Naive thymus-derived CD8-positive, alpha-beta T cell (primary cell): ENCODE measurements around the gene MAPK10. TPM values are rescaled to one million over a fixed set of nuclear protein-coding genes. Genes with fewer than 3 reads are reported as not detected.

Source experiments
- ATAC-seq, 2 donors: fragments of 150-1000 bp; cut with Tn5 transposase in 1 of 2; sonication (Bioruptor Pico), chemical (Tn5 transposase) in 1 of 2; 1 replicate in 1 of 2; 2 replicates in 1 of 2; pipeline ENCODE4 v1.10.0; 2021; ENCODE audit warnings: mild to moderate bottlenecking in 2 of 2, moderate library complexity in 2 of 2
- POLR2A ChIA-PET: fragments of 350-600 bp; sonication (Branson Sonifier 250); formaldehyde crosslinking; loops from one replicate; lab custom pipeline; 2021; ENCODE audit warnings: antibody characterized with exemption; lab: Charles Lee
- DNase-seq, 10 donors: peaks; one replicate each; pipeline versions ENCODE4 v3.0.0 to v3.0.0-alpha.2; 2020 to 2022
- H3K27ac Mint-ChIP-seq, 10 donors: one replicate each; pipeline ENCODE4 v1.8.0; 2020 to 2022; ENCODE audit warnings: mild to moderate bottlenecking in 10 of 10, mixed read lengths in 10 of 10, moderate library complexity in 4 of 10, inconsistent platforms in 1 of 10
- H3K27me3 Mint-ChIP-seq, 5 donors: one replicate each; pipeline ENCODE4 v1.8.0; 2021 to 2022; ENCODE audit warnings: mixed read lengths in 5 of 5
- H3K36me3 Mint-ChIP-seq, 3 donors: one replicate each; pipeline ENCODE4 v1.8.0; 2020 to 2022; ENCODE audit warnings: mixed read lengths in 3 of 3, mild to moderate bottlenecking in 2 of 3, inconsistent platforms in 1 of 3
- H3K4me1 Mint-ChIP-seq, 4 donors: one replicate each; pipeline ENCODE4 v1.8.0; 2021 to 2022; ENCODE audit warnings: mixed read lengths in 4 of 4
- H3K4me3 Mint-ChIP-seq, 10 donors: one replicate each; pipeline ENCODE4 v1.8.0; 2020 to 2022; ENCODE audit warnings: mild to moderate bottlenecking in 10 of 10, mixed read lengths in 10 of 10, moderate library complexity in 6 of 10, inconsistent platforms in 1 of 10
- H3K9me3 Mint-ChIP-seq, 9 donors: one replicate each; pipeline ENCODE4 v1.8.0; 2020 to 2022; ENCODE audit warnings: mixed read lengths in 9 of 9, mild to moderate bottlenecking in 3 of 9, inconsistent platforms in 1 of 9, moderate library complexity in 1 of 9
- polyA plus RNA-seq, 3 donors: library from polyadenylated mRNA; unstranded; fragments of 300-500 nt; fragmentation: Illumina TruSeq; gene quantifications; one replicate each; pipeline ENCODE4 v1.2.3, GENCODE V29; 2021
- total RNA-seq, 8 experiments: library from RNA in 2 of 8; stranded (reverse) in 2 of 8; gene quantifications; one replicate each; pipeline ENCODE4 v1.2.3 and lab custom pipeline; 2021 to 2026

The MAPK10 gene
- total RNA-seq (not detected), polyA plus RNA-seq (not detected), total RNA-seq (lab: John Stamatoyannopoulos, UW) (0 to 0.30 (median 0.04) reads per million in 6 experiments)

DNA sequence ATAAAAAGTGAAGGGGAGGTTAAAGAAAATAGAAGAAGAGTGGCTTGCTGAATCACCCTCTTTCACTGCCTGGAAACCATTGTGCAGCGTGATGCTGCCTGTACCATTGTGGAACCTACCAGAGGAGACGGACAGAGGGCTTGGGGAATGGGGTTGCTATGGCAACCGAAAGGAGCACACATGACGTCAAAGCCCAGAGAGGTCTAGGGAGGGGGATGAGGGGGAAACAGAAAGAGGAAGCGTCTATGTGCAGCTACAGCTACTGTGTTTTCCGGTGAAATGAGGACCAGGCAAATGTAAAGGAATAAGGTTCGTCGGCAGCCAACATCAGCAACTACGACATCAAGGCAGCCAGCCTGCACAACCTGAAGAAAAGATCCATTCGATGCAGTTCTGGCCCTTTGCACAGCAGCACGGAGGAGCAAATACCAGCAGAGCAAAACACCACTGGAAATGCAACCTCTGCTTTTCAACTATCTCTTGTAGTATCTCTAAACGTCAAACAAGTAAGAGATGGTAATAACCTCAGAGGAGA lies at the start of gene MAPK10:
MAPK10 (minus strand) TSS at position 110 of the 535 bp plus-strand sequence.
- POLR2A ChIA-PET, result no interaction called here
- Mint-ChIP-seq H3K36me3 (no peaks in the 10 kb centered on the region), H3K4me1 (peaks cover 5 to 12% (median 9%) of the 10 kb centered on the region in 4 donors), H3K4me3 (peak within 1 kb of the TSS; percentile 65 to 90 (median 88)), H3K27me3 (peaks cover 0 to 12% (median 2%) of the 10 kb centered on the region in 5 donors), H3K27ac (peak within 1 kb of the TSS in 9 of 10 donors; percentile 60 to 93 (median 89)), H3K9me3 (no peaks in the 10 kb centered on the region)
- DNase-seq (peak; percentile 5 to 80 (median 44)), ATAC-seq (peak; percentile 90 to 97)

DNA sequence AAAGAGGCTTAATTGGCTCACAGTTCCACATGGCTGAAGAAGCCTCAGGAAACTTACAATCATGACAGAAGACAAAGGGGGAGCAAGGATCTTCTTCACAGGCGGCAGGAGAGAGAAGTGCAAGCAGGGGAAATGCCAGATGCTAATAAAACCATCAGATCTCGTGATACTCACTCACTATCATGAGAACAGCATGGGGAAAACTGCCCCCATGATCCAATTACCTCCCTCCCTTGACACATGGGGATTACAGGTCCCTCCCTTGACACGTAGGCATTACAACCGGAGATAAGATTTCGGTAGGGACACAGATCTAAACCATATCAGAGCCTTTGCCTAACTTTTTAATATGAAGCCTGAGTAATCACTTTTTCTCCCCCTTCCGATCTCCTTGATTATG lies 43.7 kb upstream of the MAPK10 start:
- POLR2A ChIA-PET, result no interaction called here
- H3K4me3 Mint-ChIP-seq, result no peak overlapping the region
- peaks cover 0 to 1% (median 0%) of the 10 kb centered on the region in 3 donors for H3K36me3 Mint-ChIP-seq
- no peaks in the 10 kb centered on the region for H3K4me1 Mint-ChIP-seq
- DNase-seq, result no peak
- no peak overlapping the region for H3K27ac Mint-ChIP-seq
- peaks cover 0 to 11% (median 2%) of the 10 kb centered on the region in 9 donors for H3K9me3 Mint-ChIP-seq
- ATAC-seq, result no peak
- peaks cover 0 to 9% (median 0%) of the 10 kb centered on the region in 5 donors for H3K27me3 Mint-ChIP-seq

DNA sequence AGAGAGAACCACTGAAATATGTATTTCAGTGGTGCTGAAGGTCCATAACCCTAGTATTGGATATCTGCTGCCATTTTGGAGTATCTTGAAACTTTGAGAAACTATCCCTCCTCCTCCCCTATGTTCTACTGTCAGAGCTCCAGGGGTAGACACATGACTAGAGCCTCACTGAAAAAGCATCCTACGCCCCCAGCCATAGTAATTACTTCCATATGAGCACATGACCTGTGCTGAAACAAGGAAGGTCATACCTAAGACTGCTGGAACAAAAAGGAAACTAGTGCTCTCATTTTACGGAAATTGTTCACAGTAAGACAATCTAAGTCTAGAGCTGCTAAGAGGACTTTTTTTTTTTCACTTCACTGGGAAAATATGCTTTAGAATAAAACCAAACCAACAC lies 42.0 kb upstream of the MAPK10 start:
- peaks cover 0 to 11% (median 0%) of the 10 kb centered on the region in 9 donors for H3K9me3 Mint-ChIP-seq
- H3K27me3 Mint-ChIP-seq, result peaks cover 0 to 9% (median 0%) of the 10 kb centered on the region in 5 donors
- H3K36me3 Mint-ChIP-seq, result no peaks in the 10 kb centered on the region
- DNase-seq (no peak), ATAC-seq (no peak)
- no peaks in the 10 kb centered on the region for H3K4me1 Mint-ChIP-seq
- POLR2A ChIA-PET, result no interaction called here
- no peak overlapping the region for H3K4me3 Mint-ChIP-seq
- no peak overlapping the region for H3K27ac Mint-ChIP-seq

DNA sequence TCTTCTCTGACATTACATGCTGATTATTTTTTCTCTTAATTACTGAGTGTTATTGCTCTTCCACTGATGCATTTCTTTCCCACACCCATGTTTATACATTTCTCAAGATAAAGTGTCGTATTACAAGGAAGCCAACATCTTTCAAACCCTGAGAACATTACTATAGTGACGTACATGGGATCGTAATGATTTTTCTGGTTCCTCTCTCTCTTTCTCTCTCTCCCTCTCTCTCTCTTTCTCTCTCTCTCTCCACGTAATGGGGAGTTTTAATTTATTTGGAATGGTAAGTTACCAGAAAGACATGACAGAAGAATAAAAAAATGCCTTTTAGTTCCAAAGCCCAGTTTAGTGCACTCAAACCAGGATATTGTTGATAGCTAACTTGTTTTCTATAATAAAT lies 40.4 kb upstream of the MAPK10 start:
- no peaks in the 10 kb centered on the region for H3K36me3 Mint-ChIP-seq
- no peak for ATAC-seq
- POLR2A ChIA-PET, result no interaction called here

DNA sequence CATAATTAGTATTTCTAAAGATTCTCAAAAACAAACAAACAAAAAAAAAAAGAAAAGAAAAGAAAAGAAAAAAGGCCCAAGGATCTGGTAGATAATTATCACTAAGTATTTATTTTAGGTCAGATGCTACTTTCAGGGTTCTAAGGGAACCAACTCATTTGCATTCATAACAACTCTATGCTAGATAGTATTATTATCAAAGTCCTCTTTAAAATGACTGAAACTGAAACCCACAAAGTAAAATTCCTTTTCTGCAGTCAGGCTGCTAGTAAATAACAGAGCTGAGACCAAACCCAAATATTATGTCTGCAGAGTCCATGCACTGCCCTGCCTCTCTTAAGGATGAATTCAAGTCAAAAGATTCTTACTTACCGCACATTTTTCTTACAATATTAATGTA lies 38.3 kb upstream of the MAPK10 start:
- ATAC-seq (no peak), DNase-seq (no peak)
- POLR2A ChIA-PET, result no interaction called here
- no peak overlapping the region for H3K4me3 Mint-ChIP-seq
- no peaks in the 10 kb centered on the region for H3K4me1 Mint-ChIP-seq
- no peak overlapping the region for H3K27ac Mint-ChIP-seq
- peaks cover 0 to 11% (median 0%) of the 10 kb centered on the region in 9 donors for H3K9me3 Mint-ChIP-seq
- no peaks in the 10 kb centered on the region for H3K36me3 Mint-ChIP-seq
- peaks cover 0 to 9% (median 0%) of the 10 kb centered on the region in 5 donors for H3K27me3 Mint-ChIP-seq

More for the DNA sequence above, 40.4 kb upstream of the MAPK10 start:
- H3K27ac Mint-ChIP-seq, result no peak overlapping the region
- H3K4me3 Mint-ChIP-seq, result no peak overlapping the region
- H3K9me3 Mint-ChIP-seq, result peaks cover 0 to 11% (median 0%) of the 10 kb centered on the region in 9 donors
- H3K27me3 Mint-ChIP-seq, result peaks cover 0 to 9% (median 0%) of the 10 kb centered on the region in 5 donors
- no peak for DNase-seq
- no peaks in the 10 kb centered on the region for H3K4me1 Mint-ChIP-seq

DNA sequence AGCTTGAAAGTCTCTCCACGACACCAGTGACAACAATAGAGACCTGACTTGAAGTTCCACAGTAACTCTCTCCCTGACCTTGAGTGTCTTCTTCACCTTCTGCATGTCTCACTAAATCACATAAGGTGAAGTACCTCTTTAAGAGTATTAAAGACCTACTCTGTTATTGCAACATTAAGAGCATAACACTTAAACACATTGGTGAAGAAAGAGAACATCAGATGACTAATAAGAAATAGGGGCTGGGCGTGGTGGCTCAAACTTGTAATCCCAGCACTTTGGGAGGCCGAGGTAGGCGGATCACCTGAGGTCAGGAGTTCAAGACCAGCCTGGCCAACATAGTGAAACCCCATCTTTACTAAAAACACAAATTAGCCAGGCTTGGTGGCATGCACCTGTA lies 33.9 kb upstream of the MAPK10 start:
- H3K27me3 Mint-ChIP-seq, result peaks cover 0 to 4% (median 0%) of the 10 kb centered on the region in 5 donors
- H3K27ac Mint-ChIP-seq, result no peak overlapping the region
- H3K4me3 Mint-ChIP-seq, result no peak overlapping the region
- DNase-seq, result no peak
- no peaks in the 10 kb centered on the region for H3K36me3 Mint-ChIP-seq
- H3K4me1 Mint-ChIP-seq, result no peaks in the 10 kb centered on the region
- no peak for ATAC-seq
- peaks cover 0 to 3% (median 0%) of the 10 kb centered on the region in 9 donors for H3K9me3 Mint-ChIP-seq
- POLR2A ChIA-PET, result no interaction called here

DNA sequence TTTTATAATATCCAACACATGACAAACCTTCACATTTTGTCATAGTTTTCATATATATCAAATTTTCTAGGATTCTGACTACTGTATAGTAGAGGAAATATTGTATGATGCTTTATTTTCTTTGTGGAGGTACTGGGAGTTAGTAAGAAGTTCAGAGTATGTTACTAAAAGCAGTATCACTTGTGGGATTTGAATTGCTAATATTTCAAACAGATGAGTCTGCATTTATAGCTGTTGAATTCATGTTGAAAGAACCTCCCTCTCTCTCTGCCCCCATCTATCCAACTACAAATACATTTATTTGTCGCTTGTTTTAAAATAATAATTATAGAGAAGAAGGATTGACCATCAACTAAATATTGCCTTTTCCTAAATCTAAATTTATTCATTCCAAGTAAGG lies 29.8 kb upstream of the MAPK10 start:
- ATAC-seq (no peak), DNase-seq (no peak)
- Mint-ChIP-seq H3K27me3 (peaks cover 0 to 6% (median 1%) of the 10 kb centered on the region in 5 donors), H3K36me3 (no peaks in the 10 kb centered on the region), H3K4me1 (no peaks in the 10 kb centered on the region), H3K27ac (no peak overlapping the region), H3K9me3 (peaks cover 0 to 8% (median 0%) of the 10 kb centered on the region in 9 donors), H3K4me3 (no peak overlapping the region)
- POLR2A ChIA-PET, result no interaction called here

DNA sequence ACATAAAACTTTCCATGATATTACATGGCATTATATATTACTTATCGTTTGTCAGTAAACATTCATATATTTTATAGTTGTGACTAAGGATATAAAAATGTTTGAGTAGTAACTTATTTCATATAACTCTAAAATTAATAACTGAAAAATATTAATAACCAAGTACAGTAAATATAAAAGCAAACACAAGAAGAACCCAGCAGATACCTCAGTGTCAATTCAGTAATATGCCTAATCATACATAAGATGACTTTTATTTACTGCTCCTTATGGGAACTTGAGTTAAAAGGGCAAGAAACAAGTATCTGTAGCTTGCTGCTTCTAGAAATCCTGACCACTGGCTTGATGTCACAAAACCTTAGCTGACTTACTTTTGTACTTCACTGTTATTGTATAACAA lies 28.4 kb upstream of the MAPK10 start:
- Mint-ChIP-seq H3K27me3 (peaks cover 0 to 6% (median 1%) of the 10 kb centered on the region in 5 donors), H3K27ac (no peak overlapping the region), H3K36me3 (no peaks in the 10 kb centered on the region), H3K4me1 (no peaks in the 10 kb centered on the region), H3K4me3 (no peak overlapping the region), H3K9me3 (peaks cover 0 to 8% (median 0%) of the 10 kb centered on the region in 9 donors)
- POLR2A ChIA-PET, result no interaction called here
- no peak for ATAC-seq
- DNase-seq, result no peak

DNA sequence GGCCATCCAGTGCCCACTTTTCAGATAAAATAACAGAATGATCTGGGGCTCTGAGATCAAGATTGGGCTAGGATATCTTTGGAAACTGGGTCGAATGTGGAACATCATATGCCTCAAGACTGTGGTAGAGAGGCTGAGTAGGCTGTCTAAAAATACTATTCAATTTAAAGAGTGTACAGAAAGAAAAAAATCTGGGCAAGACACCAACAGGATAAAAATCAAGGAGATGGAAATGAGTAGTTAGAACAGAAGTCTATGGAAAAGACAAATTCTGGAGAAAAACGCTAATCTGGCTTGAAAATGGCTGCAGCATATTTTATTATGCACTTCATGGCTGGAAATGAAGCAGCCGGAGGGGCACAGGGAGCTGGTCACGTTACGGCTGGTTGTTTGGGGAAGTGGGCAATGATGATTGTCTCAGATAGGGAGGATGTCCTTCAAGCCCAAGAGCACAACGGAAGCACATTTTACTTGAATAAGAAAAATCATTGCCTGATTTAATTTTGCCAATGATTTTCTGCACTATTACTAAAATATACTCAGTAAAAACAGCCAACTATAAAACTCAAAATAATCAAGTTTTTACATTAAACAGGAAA lies 27.1 kb upstream of the MAPK10 start:
- POLR2A ChIA-PET, result no interaction called here
- ATAC-seq (no peak), DNase-seq (no peak)
- Mint-ChIP-seq H3K9me3 (peaks cover 0 to 8% (median 0%) of the 10 kb centered on the region in 9 donors), H3K4me3 (no peak overlapping the region), H3K36me3 (no peaks in the 10 kb centered on the region), H3K27me3 (peaks cover 0 to 5% (median 2%) of the 10 kb centered on the region in 5 donors), H3K4me1 (no peaks in the 10 kb centered on the region), H3K27ac (no peak overlapping the region)

DNA sequence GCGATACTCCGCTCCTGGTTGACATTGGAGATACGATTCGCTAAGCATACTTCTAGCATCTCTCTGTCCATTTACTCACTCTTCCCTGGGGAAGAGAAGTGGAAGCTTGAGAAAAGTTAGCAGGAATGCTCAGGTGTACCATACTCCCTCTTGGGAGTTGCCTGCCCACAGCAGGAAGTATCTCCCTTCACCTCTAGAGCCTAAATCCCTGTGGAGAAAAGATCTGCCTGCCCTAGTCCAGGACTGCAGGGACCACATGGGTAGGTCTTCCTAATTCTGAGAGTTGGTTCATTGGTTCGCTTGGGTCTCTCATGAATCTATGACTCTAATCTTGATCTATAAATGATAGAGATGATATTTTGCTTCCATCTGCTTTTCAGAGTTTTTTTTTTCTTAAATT lies 26.3 kb upstream of the MAPK10 start:
- H3K27me3 Mint-ChIP-seq, result peaks cover 0 to 6% (median 3%) of the 10 kb centered on the region in 5 donors
- H3K27ac Mint-ChIP-seq, result no peak overlapping the region
- no peaks in the 10 kb centered on the region for H3K4me1 Mint-ChIP-seq
- H3K36me3 Mint-ChIP-seq, result no peaks in the 10 kb centered on the region
- POLR2A ChIA-PET, result no interaction called here
- no peak overlapping the region for H3K4me3 Mint-ChIP-seq
- ATAC-seq (no peak), DNase-seq (no peak)
- peaks cover 0 to 8% (median 0%) of the 10 kb centered on the region in 9 donors for H3K9me3 Mint-ChIP-seq

DNA sequence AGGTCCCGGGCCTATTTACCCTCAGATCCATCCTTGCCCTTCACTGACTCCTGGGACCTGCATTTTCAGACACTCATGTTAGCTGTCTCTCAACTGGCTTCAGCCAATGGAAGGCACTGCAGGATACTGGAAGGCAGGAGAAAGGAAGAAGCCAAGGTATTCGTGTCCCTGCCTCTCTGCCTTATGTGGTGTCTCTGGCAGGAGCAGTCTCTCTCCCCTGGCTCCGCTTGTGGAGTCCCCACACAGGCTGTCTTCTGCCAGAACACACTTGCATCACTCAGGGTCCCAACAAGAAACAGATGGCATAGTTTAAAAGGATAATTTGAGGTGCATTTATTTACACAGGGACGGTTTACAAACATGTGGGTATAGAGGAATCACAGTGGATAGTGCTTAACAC lies 21.6 kb upstream of the MAPK10 start:
- Mint-ChIP-seq H3K4me1 (no peaks in the 10 kb centered on the region), H3K9me3 (peaks cover 0 to 9% (median 0%) of the 10 kb centered on the region in 9 donors), H3K27ac (no peak overlapping the region), H3K4me3 (no peak overlapping the region), H3K27me3 (peaks cover 0 to 12% (median 2%) of the 10 kb centered on the region in 5 donors), H3K36me3 (no peaks in the 10 kb centered on the region)
- ATAC-seq (no peak), DNase-seq (no peak)
- POLR2A ChIA-PET, result no interaction called here

DNA sequence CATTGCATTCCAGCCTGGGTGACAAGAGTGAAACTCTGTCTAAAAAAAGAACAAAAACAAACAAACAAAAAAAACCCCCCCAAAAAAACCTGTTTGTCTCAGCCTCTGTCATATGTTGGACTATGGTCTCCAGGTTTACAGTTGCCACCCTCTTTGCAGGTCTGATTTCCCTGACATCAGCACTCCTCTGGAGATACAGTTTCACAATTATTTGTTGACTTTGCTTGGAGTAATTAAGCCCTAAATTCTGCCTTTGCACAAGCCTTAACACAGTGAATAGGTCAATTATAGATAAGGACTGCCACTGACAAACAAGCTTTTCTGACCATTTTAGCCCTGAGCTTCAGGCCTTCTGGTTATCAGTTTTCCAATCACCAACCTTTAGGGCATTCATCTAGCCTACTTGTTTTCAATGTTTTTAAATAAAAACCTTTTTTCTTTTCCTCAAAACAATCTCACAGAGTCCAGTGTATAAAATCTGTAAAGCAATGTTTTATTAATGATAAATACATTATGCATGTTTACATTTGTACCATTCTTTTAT lies 20.4 kb upstream of the MAPK10 start:
- Mint-ChIP-seq H3K36me3 (no peaks in the 10 kb centered on the region), H3K27ac (no peak overlapping the region), H3K27me3 (peaks cover 0 to 9% (median 2%) of the 10 kb centered on the region in 5 donors), H3K9me3 (peaks cover 0 to 9% (median 0%) of the 10 kb centered on the region in 9 donors), H3K4me3 (no peak overlapping the region), H3K4me1 (no peaks in the 10 kb centered on the region)
- POLR2A ChIA-PET, result no interaction called here
- no peak for DNase-seq
- no peak for ATAC-seq

DNA sequence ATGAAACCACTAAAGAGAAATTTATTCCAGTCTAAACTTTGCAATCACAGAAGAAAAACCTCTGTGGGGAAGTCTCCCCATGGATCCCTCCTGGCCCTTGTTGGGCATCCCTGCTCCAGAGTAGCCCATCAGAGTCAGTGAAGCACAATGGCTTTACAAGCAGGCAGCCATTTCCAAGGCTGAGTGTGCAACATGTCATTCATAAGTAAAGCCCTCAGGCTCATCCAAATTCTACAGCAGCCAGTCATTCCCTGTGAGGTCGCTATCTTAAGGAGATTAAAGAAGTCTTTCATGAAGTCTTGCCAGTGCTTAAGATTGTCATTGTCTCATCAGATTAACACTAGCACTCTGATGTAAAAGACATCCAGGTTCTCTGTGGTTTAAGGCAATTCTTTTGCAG lies 17.0 kb upstream of the MAPK10 start:
- peaks cover 0 to 9% (median 0%) of the 10 kb centered on the region in 5 donors for H3K27me3 Mint-ChIP-seq
- DNase-seq, result no peak
- H3K36me3 Mint-ChIP-seq, result no peaks in the 10 kb centered on the region
- H3K9me3 Mint-ChIP-seq, result peaks cover 0 to 14% (median 6%) of the 10 kb centered on the region in 9 donors
- H3K4me3 Mint-ChIP-seq, result no peak overlapping the region
- POLR2A ChIA-PET, result no interaction called here
- no peaks in the 10 kb centered on the region for H3K4me1 Mint-ChIP-seq
- ATAC-seq, result no peak
- no peak overlapping the region for H3K27ac Mint-ChIP-seq
